SU-DHL-6 (cell line): Measurements from ENCODE around the gene PER2.

Experiments used
- CTCF ChIP-seq: fragments of 200-600 bp; sonication (generic); IDR thresholded peaks from one replicate; pipeline ENCODE4 v1.5.1; 2017; ENCODE audit warnings: antibody characterized with exemption, mild to moderate bottlenecking, low read length, moderate library complexity; ENCODE audit not compliant: insufficient read depth, poor library complexity, severe bottlenecking
- EZH2phosphoT487 ChIP-seq: fragments of 200-600 bp; sonication (generic), shearing (Covaris generic); conservative IDR thresholded peaks from 2 replicates; pipeline ENCODE4 v1.6.1; 2018; ENCODE audit warnings: mild to moderate bottlenecking, antibody characterized with exemption, low read length, moderate library complexity, mixed read lengths

DNA sequence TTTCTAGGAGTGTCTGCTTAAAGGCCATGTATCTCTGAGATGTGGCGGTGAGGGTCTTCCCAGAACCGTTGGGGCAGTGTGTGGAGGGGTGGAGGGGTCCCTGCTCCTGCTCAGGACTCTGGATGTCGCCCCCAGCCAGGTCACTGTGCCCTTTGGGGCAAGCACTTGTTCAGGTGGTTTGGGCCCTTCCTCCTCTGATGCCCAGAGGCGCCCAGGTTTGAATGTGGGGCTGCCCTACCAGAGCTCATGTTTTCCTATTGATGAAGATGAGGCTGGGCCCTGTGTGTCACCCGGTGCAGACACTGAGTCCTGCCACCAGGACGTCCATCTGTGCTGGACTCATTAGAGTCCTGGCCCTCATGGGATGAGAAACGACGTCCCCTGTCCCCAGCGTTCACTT lies 14.3 kb upstream of the PER2 start:
- TF ChIP-seq CTCF (no peak), EZH2phosphoT487 (no peak)
